NCI-H2029 treated with DMSO at 0.1 percent for 48 hours (cell line): ENCODE measurements around the gene FADS1.

Experiments
- DNase-seq: peaks from one replicate; lab custom pipeline; 2025; lab: John Stamatoyannopoulos, UW

The FADS1 gene

DNA sequence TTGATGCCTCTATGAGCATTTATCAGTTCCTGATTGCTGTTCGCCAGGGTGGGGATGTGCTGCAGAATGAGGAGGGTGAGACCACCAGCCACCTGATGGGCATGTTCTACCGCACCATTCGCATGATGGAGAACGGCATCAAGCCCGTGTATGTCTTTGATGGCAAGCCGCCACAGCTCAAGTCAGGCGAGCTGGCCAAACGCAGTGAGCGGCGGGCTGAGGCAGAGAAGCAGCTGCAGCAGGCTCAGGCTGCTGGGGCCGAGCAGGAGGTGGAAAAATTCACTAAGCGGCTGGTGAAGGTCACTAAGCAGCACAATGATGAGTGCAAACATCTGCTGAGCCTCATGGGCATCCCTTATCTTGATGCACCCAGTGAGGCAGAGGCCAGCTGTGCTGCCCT lies 21.3 kb downstream of the FADS1 start:
- DNase-seq, result no peak

- no peak for DNase-seq
These were observed 22.2 kb downstream of the FADS1 start for GRCh38 chr11:61794579-61794978.

- no peak for DNase-seq
These were observed 23.0 kb downstream of the FADS1 start for GRCh38 chr11:61793829-61794204.

- DNase-seq, result no peak
These were observed 23.5 kb downstream of the FADS1 start for GRCh38 chr11:61793083-61793828.

- peak; percentile 72 for DNase-seq
These were observed 24.3 kb downstream of the FADS1 start, which contains the start of the genes FEN1 and TMEM258 for GRCh38 chr11:61792310-61793082. FEN1 (plus strand) TSS chr11:61792911; CDS start chr11:61795362, 2,451 bp downstream. TMEM258 (minus strand) TSS chr11:61792599; CDS start chr11:61792558, 41 bp downstream.

GRCh38 chr11:61791737-61792309 lies 25.0 kb downstream of the FADS1 start:
- peak; percentile 80 for DNase-seq

DNA sequence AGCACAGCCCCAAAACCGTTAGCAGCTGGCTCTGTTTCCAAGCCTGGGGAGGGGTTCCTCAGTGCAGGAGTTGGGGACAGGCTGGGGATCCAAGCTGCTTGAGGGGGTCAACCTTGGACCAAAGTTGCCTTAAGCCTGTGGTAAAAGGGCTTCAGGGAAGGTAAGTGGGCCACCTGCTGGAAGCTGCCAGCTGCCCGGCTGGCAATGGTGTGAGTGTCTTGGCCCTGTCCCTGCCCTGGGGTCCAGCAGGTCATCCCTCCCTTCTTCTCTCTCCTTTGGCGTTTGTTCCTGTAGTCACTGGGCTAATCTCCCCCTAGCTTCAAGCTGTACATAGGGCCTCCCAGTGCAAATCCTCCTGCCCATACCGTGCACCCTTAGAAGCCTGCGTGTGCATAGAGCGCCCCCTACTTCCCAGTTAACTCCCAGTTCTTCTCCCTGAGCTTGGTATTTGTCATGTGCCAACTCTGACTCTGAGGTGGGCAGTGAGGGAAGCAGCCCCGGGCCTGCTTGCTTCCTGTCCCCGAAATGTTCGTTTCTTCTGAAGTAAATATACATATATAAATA lies 28.8 kb downstream of the FADS1 start:
- DNase-seq, result no peak

GRCh38 chr11:61785837-61786402 lies 30.9 kb downstream of the FADS1 start:
- no peak for DNase-seq

DNA sequence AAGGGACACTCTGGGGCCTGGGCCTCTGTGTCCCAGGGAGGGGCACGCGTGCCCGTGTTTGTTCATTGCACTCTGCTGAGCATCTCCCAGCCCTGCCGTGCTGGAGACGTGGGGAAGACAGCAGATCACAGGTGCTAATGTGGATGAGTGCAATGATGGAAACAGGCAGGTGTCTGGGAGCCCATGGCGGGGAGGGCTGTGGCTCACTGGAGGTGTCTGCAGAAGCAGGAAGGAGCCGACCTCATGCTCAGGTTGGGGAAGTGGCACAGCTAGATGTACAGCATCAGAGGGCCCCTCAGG lies 32.3 kb downstream of the FADS1 start:
- no peak for DNase-seq

- no peak for DNase-seq
These were observed 32.9 kb downstream of the FADS1 start for GRCh38 chr11:61783717-61784505.

- no peak for DNase-seq
These were observed 34.0 kb downstream of the FADS1 start for GRCh38 chr11:61782841-61783240.

DNA sequence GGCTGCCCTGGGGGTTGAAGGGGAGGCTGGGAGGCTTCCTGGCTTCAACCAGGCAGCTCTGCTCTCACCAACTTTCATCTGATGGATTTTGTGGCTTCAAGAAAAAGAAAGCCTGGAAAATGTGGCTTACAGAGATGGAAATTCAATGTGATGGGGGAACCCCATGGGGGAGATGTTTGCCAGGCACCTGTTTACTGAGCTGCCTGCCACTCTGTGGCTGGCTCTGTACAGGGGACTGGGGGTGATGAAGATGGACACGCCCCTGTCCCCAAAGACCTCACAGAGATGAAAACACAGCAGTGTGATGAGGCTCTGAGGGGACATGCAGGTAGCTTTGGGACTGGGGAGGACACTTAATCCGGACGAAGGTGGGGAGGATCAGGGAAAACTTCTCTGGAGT lies 34.5 kb downstream of the FADS1 start:
- DNase-seq, result no peak

- no peak for DNase-seq
These were observed 35.2 kb downstream of the FADS1 start for GRCh38 chr11:61781585-61781984.

- DNase-seq, result no peak
These were observed 36.1 kb downstream of the FADS1 start for GRCh38 chr11:61780581-61781162.

DNA sequence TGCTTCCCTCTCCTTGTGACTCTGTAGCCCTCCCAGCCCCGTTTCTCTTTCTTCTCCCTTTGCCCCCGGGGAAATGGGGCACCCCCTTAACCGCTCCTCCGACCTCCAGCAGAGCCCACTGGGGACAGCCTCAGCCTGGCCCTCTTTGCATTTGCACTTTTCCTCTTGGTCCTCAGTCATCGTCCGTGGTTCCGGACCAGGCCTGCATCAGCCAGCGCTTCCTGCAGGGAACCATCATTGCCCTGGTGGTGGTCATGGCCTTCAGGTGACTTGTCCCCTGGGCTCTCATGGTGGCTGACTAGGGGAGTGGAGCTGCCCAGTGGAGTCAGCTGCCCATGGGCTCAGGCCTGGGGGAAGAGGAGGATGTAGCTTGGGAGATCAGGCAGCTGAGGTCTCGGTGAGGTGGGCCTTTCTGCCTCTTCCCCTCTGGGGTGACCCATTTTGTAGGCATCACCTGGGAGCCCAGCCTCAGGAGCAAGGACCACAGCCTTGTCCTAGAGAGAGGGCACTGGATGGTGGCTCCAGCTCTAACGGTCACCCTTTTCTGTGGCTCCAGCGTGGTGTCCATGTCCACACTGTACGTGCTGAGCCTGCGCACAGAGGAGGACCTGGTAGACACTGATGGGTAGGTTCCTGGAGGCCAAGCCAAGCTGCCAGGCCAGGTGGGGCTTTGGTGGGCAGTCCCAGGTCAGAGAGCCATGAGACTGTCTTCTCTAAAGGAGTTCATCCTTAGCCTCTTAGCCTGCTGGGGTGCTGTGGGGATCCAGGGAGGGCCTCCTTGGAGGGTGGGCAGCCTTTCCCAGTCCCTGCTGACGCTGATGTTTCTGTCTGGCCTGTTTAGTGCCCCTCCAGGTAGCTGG lies 36.9 kb downstream of the FADS1 start:
- DNase-seq, result no peak

DNA sequence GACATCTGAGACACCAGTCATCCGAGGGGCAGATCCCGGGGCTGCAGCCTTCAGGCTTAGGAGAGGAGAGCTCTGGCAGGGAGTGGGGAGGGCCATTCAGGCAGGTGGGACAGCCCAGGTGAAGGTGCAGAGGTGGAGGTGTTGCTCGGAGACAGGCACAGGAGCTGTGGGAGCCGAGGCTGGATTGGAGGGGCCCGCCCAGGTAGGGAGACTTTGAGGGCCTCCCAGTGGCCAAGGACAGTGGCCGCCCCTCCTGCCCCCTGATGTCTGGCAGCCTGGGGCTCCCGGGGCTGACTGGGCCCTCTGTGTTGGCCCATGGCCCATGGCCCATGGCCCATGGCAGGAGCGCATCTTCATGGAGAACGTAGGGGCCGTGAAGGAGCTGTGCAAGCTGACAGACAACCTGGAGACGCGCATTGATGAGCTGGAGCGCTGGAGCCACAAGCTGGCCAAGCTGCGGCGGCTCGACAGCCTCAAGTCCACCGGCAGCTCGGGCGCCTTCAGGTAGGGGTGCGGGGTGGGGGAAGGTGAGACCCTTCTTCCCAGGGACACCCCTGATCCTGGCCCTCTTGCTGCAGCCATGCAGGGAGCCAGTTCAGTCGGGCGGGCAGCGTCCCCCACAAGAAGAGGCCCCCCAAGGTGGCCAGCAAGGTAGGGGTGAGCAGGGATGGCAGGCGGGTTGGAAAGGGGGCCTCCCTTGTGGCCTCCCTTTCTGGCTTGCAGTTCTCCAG lies 37.7 kb downstream of the FADS1 start:
- DNase-seq, result no peak

DNA sequence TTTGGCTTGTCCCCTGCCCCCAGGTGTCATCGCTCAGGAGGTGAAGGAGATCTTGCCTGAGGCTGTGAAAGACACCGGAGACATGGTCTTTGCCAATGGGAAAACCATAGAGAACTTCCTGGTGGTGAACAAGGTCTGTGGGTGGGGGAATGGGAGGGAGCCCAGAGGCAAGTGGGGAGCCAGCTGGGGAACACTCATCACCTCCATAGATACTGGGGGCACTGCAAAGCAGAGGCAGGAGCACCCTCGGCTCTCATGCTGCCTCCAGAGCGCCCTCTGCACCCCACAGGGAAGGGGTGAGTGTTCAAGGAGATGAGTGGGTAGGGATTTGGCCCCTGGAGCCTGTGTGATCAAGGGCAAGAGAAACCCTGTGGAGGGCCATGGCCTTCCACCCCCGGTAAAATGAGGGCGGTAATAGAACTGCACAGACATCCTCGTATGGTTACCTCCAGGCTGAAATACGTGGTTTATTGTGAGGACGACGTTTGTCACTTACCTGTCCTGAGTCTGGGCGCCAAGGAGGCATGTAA lies 38.4 kb downstream of the FADS1 start:
- no peak for DNase-seq

- DNase-seq, result no peak
These were observed 39.3 kb downstream of the FADS1 start for GRCh38 chr11:61777234-61778090.
